GM19239 (cell line): ENCODE results near the gene BAZ2B.

Source experiments
- DNase-seq: peaks from one replicate; pipeline ENCODE4 v3.0.0; 2011; ENCODE audit warnings: low spot score; ENCODE audit not compliant: insufficient read length
- FAIRE-seq: peaks from 2 replicates; lab custom pipeline; 2011; peaks lifted over from hg19 to GRCh38; lab: Jason Lieb, UNC

Gene BAZ2B

GRCh38 chr2:159281002-159281401 is 335.3 kb downstream of the BAZ2B start:
- DNase-seq (no peak), FAIRE-seq (peak; percentile 18)

- peak; percentile 28 for FAIRE-seq
- no peak for DNase-seq
Observed at GRCh38 chr2:159279700-159280099, 336.6 kb downstream of the BAZ2B start.

DNA sequence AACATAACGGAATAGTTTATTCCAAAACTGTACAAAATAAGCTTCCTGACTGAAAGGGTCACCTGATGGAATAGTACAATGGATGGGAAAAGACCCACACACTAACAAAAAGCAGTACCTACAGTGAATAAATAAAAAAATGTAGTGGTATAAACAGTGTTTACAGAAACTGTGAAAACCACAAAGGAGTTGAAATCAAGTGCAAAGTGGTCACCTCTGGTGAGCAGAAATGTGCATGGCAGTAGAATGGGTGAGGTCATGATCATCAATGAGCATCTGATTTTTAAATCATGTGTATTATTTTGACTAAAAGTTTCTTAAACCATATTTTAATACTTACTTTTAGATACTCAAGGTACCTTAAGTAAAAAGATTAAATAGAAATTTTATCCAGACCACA is 341.2 kb downstream of the BAZ2B start:
- no peak for FAIRE-seq
- no peak for DNase-seq

- FAIRE-seq: no peak
Observed at GRCh38 chr2:159272156-159272555, 344.2 kb downstream of the BAZ2B start.

GRCh38 chr2:159270744-159271379 is 345.5 kb downstream of the BAZ2B start:
- no peak for FAIRE-seq

More at GRCh38 chr2:159272156-159272555, 344.2 kb downstream of the BAZ2B start:
- no peak for DNase-seq

More at GRCh38 chr2:159270744-159271379, 345.5 kb downstream of the BAZ2B start:
- no peak for DNase-seq
